Effector memory CD4-positive, alpha-beta T cell (primary cell): Measurements from ENCODE around the gene SPCS3.
"Not testable (repeated sequence)": the region's sequence is repeated elsewhere in the genome, so short reads cannot be mapped to it uniquely, and the experiment has no call there.

Experiments used
- DNase-seq, 3 donors: peaks; one replicate each; pipeline ENCODE4 v3.0.0-alpha.2; 2020
- H3K27ac ChIP-seq: 2 replicates; pipeline ENCODE4 v1.7.0; 2013; ENCODE audit warnings: mild to moderate bottlenecking, low read length, moderate library complexity; ENCODE audit not compliant: insufficient read depth, poor library complexity, severe bottlenecking
- H3K27me3 ChIP-seq: replicated peaks from 2 replicates; pipeline ENCODE4 v1.7.0; 2013; ENCODE audit warnings: mild to moderate bottlenecking, low read length; ENCODE audit not compliant: insufficient read depth, control insufficient read depth, poor library complexity, severe bottlenecking
- H3K36me3 ChIP-seq: 2 replicates; pipeline ENCODE4 v1.7.0; 2013; ENCODE audit warnings: mild to moderate bottlenecking, low read length, moderate library complexity; ENCODE audit not compliant: control insufficient read depth, insufficient read depth
- H3K4me1 ChIP-seq: 2 replicates; pipeline ENCODE4 v1.7.0; 2013; ENCODE audit warnings: low read length, mild to moderate bottlenecking; ENCODE audit not compliant: control insufficient read depth, insufficient read depth, poor library complexity, severe bottlenecking
- H3K4me3 ChIP-seq: 2 replicates; pipeline ENCODE4 v1.7.0; 2013; ENCODE audit warnings: low read length, low read depth, mild to moderate bottlenecking; ENCODE audit not compliant: insufficient read depth, poor library complexity, severe bottlenecking
- H3K9me3 ChIP-seq: 2 replicates; pipeline ENCODE4 v1.7.0; 2013; ENCODE audit warnings: mild to moderate bottlenecking, low read length, moderate library complexity; ENCODE audit not compliant: control insufficient read depth
- total RNA-seq, 3 donors: gene quantifications; one replicate each; lab custom pipeline; 2026; lab: John Stamatoyannopoulos, UW

SPCS3 gene
- 184 to 325 (median 253) reads per million in 3 donors for total RNA-seq

DNA sequence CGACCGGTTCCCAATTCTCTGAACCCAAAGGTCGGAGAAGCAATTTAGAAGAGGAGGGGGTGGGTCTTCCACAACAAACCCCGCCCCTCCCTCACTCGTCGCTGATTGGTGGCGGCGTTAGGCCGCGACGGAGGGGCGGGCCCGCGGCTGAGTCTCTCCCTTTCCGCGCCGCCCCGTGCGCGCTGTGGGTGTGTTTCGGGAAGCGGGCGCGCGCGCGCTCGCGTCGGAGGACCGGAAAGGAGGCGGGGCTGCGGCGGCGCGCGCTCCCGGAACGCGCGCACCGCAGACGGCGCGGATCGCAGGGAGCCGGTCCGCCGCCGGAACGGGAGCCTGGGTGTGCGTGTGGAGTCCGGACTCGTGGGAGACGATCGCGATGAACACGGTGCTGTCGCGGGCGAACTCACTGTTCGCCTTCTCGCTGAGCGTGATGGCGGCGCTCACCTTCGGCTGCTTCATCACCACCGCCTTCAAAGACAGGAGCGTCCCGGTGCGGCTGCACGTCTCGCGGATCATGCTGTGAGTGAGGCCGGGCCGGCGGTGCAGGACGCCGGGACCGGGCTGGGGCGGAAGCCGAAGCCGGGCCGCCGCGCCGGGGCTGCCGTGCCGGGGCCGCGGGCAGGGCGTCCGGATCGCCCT is at the start of gene SPCS3:
TSS of gene SPCS3 (plus strand) at position 263 of the 636 bp plus-strand sequence. CDS start at position 374, 111 bp downstream.
- Histone ChIP-seq H3K4me3 (peak within 1 kb of the TSS; percentile 84), H3K4me1 (peaks cover 8% of the 10 kb centered on the region), H3K27ac (peak within 1 kb of the TSS; percentile 93), H3K36me3 (no peaks in the 10 kb centered on the region), H3K27me3 (no peaks in the 10 kb centered on the region), H3K9me3 (no peaks in the 10 kb centered on the region)
- peak; percentile 90 to 93 (median 91) for DNase-seq

GRCh38 chr4:176270669-176271068 is 49.1 kb upstream of the SPCS3 start:
- DNase-seq, result no peak
- no peaks in the 10 kb centered on the region for H3K4me1 ChIP-seq
- H3K27me3 ChIP-seq, result no peaks in the 10 kb centered on the region
- H3K27ac ChIP-seq, result no peak overlapping the region
- no peaks in the 10 kb centered on the region for H3K36me3 ChIP-seq
- no peaks in the 10 kb centered on the region for H3K9me3 ChIP-seq
- H3K4me3 ChIP-seq, result no peak overlapping the region

- no peak overlapping the region for H3K27ac ChIP-seq
- no peaks in the 10 kb centered on the region for H3K36me3 ChIP-seq
- H3K4me1 ChIP-seq, result no peaks in the 10 kb centered on the region
- no peaks in the 10 kb centered on the region for H3K27me3 ChIP-seq
- no peaks in the 10 kb centered on the region for H3K9me3 ChIP-seq
- H3K4me3 ChIP-seq, result no peak overlapping the region
- no peak for DNase-seq
Measured at GRCh38 chr4:176271749-176272148, 48.0 kb upstream of the SPCS3 start.

DNA sequence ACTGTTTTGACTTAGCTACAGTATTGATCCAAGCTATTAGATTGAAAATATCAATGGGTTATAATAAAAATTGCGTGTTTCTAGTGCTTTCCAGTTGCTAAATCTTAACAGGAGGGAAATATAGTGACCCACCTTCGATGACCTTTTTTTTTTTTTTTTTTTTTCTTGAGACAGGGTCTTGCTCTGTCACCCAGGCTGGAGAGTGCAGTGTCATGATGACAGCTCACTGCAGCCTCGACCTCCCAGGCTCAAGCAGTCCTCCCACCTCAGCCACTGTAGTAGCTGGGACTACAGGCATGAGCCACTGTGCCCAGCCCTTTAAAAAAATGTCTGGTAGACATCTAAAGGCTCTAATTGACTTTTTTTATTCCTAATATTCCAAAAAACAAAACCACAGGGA is 47.0 kb upstream of the SPCS3 start:
- DNase-seq, result no peak
- no peaks in the 10 kb centered on the region for H3K4me1 ChIP-seq
- no peaks in the 10 kb centered on the region for H3K9me3 ChIP-seq
- H3K4me3 ChIP-seq, result no peak overlapping the region
- no peak overlapping the region for H3K27ac ChIP-seq
- H3K36me3 ChIP-seq, result no peaks in the 10 kb centered on the region
- H3K27me3 ChIP-seq, result no peaks in the 10 kb centered on the region

DNA sequence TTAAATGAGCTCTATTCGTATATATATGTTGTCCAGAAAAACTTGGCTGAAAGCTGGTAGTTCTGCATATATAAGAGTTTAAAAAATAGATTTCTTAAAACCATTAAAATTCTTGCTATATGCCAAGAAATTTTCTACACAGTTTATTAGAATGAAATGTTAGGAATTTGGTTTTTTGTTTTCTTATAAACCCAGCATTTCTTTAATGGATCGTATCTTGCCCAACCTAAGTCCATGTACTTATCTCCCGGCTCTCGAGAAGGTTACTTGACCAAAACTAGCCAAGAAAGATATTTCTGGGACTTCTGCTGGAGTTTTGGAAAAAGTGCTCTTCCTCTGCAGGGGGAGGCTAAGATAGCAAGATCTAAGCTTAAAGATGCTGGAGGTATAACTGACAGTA is 46.0 kb upstream of the SPCS3 start:
- DNase-seq, result no peak
- no peaks in the 10 kb centered on the region for H3K36me3 ChIP-seq
- no peaks in the 10 kb centered on the region for H3K9me3 ChIP-seq
- no peaks in the 10 kb centered on the region for H3K27me3 ChIP-seq
- no peak overlapping the region for H3K4me3 ChIP-seq
- no peak overlapping the region for H3K27ac ChIP-seq
- no peaks in the 10 kb centered on the region for H3K4me1 ChIP-seq

DNA sequence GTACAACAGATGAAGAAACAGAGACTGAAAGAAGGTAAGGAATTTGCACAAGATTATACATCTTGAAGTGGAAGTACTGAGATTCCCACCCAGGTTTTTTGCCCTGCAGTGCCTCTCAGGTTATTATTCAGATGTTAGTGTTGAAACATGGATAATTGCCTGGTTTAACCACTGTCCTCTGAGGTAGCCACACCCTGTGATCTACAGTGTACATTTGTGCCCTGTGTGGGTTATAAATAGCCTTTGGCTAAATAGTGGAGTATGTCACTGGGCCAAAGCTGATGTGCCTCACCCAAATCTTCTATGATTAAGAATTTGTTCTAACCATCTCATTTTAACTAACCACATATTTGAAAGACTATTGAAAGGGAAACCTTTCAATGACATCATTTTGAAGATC is 45.3 kb upstream of the SPCS3 start:
- no peak overlapping the region for H3K27ac ChIP-seq
- H3K4me1 ChIP-seq, result no peaks in the 10 kb centered on the region
- DNase-seq, result no peak

GRCh38 chr4:176276710-176277109 is 43.1 kb upstream of the SPCS3 start:
- no peaks in the 10 kb centered on the region for H3K36me3 ChIP-seq
- no peak for DNase-seq
- no peak overlapping the region for H3K27ac ChIP-seq
- H3K4me1 ChIP-seq, result no peaks in the 10 kb centered on the region
- no peaks in the 10 kb centered on the region for H3K27me3 ChIP-seq
- no peaks in the 10 kb centered on the region for H3K9me3 ChIP-seq
- H3K4me3 ChIP-seq, result no peak overlapping the region

More for the DNA sequence above, 45.3 kb upstream of the SPCS3 start:
- H3K27me3 ChIP-seq, result no peaks in the 10 kb centered on the region
- no peaks in the 10 kb centered on the region for H3K9me3 ChIP-seq
- no peak overlapping the region for H3K4me3 ChIP-seq
- H3K36me3 ChIP-seq, result no peaks in the 10 kb centered on the region

GRCh38 chr4:176277162-176277904 is 42.4 kb upstream of the SPCS3 start:
- no peak overlapping the region for H3K4me3 ChIP-seq
- no peak for DNase-seq

DNA sequence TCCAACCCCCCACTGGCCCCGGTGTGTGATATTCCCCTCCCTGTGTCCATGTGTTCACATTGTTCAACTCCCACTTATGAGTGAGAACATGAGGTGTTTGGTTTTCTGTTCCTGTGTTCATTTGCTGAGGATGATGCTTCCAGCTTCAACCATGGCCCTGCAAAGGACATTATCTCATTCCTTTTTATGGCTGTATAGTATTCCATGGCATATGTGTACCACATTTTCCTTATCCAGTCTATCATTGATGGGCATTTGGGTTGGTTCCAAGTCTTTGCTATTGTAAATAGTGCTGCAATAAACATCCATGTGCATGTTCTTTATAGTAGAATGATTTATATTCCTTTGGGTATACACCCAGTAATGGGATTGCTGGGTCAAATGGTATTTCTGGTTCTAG is 40.2 kb upstream of the SPCS3 start:
- not testable (repeated sequence) for H3K27ac ChIP-seq, H3K27me3 ChIP-seq, H3K36me3 ChIP-seq, DNase-seq, H3K4me3 ChIP-seq, H3K4me1 ChIP-seq, H3K9me3 ChIP-seq

More at GRCh38 chr4:176277162-176277904, 42.4 kb upstream of the SPCS3 start:
- H3K27me3 ChIP-seq, result no peaks in the 10 kb centered on the region
- no peaks in the 10 kb centered on the region for H3K4me1 ChIP-seq
- H3K27ac ChIP-seq, result no peak overlapping the region
- H3K9me3 ChIP-seq, result no peaks in the 10 kb centered on the region
- H3K36me3 ChIP-seq, result no peaks in the 10 kb centered on the region

DNA sequence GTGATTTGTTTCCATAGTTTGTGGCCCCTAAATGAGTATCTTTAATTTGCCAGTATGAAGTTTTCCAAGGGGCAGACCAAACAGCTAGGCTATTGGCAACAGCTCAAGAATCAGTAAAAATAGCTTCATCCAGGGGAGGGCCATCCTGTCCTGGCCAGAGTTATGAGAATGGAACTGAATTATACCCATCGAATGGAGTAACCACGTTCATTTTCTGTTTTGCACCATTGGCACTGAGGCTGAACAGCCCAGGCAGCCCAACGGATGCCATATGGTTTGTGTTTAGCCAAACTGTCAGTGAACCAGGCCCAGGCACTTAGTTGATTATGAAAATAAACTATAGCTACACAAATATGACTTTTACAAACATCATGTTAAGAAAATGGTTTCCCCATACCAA is 33.0 kb upstream of the SPCS3 start:
- H3K36me3 ChIP-seq, result no peaks in the 10 kb centered on the region
- no peak overlapping the region for H3K4me3 ChIP-seq
- H3K9me3 ChIP-seq, result no peaks in the 10 kb centered on the region
- H3K27ac ChIP-seq, result no peak overlapping the region
- H3K27me3 ChIP-seq, result no peaks in the 10 kb centered on the region
- no peaks in the 10 kb centered on the region for H3K4me1 ChIP-seq
- DNase-seq, result no peak
